Measurements from ENCODE around the gene OSBPL10.

DNA sequence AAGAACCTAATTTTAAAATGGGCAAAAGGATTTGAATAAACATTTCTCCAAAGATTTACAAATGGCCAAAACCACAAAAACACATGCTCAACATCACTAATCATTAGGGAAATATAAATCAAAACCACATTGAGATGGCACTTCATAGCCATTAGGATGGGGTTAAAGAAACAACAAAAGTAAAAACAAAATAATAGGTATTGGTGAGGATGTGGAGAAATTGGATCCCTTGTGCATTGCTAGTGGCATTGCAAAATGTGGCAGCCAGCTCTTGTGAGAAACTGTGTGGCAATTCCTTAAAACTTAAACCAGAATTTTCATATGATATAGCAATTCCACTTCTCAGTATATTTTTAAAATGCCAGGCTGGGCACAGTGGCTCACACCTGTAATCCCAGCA, 321.8 kb downstream of the OSBPL10 start:
- TF ChIP-seq POLR2AphosphoS5 (IDR thresholded peaks at IDR 0.05; ENCODE audit: low read depth, low read length) (peak; percentile 20; the same call in 1 of the 2 replicates), TAF1 (IDR thresholded peaks at IDR 0.05; ENCODE audit: low read depth, low read length) (no peak), POLR2A (IDR thresholded peaks at IDR 0.05; ENCODE audit: low read depth, low read length) (no peak), POU2F2 (IDR thresholded peaks at IDR 0.05; ENCODE audit: low read depth, low read length) (no peak)
